ENCODE results near the gene PRKN. TPM values are rescaled to one million over a fixed set of nuclear protein-coding genes. Genes with fewer than 3 reads are reported as not detected.

The PRKN gene
- total RNA-seq, 1 experiment from 2014 or later, result 0.46 TPM

- Histone ChIP-seq H3K4me1 (ENCODE audit: control insufficient read depth, insufficient read depth, low read length) (no peaks in the 10 kb centered on the region), H3K27ac (ENCODE audit: low read length) (no peak overlapping the region), H3K36me3 (ENCODE audit: control insufficient read depth, insufficient read depth, low read length) (no peaks in the 10 kb centered on the region; the same call in 1 of the 2 replicates), H3K9me3 (ENCODE audit: control insufficient read depth, insufficient read depth, low read depth, low read length) (no peaks in the 10 kb centered on the region), H3K4me3 (ENCODE audit: low read depth in 2 of 2, low read length in 2 of 2) (no peak overlapping the region), H3K27me3 (ENCODE audit: control insufficient read depth, insufficient read depth, low read length) (no peaks in the 10 kb centered on the region)
- TF ChIP-seq SIN3A (IDR thresholded peaks at IDR 0.05; ENCODE audit: borderline replicate concordance, insufficient read depth, low read depth, low read length) (no peak), CTCF (IDR thresholded peaks at IDR 0.05) (no peak), TCF7L2 (IDR thresholded peaks at IDR 0.05; ENCODE audit: low read depth, low read length) (no peak), REST (IDR thresholded peaks at IDR 0.05; ENCODE audit: insufficient read depth in 1 of 2, low read depth in 2 of 2, low read length in 1 of 2) (no peak), POLR2AphosphoS5 (IDR thresholded peaks at IDR 0.05; ENCODE audit: low read depth, low read length) (no peak)
- no peak for ATAC-seq
- ChIA-PET POLR2A (no interaction called here), CTCF (no interaction called here)
- in situ Hi-C loops (cut with HindIII; ENCODE audit: low pct_unique_long_range_greater_than_20kb, low sequenced_read_pairs) (no loop called here), intact Hi-C loops (cut with micrococcal nuclease; ENCODE audit: unreplicated experiment) (no loop called here)
- DNase-seq (ENCODE audit: low read depth, low spot score), result no peak
- no TSS peak for BruUV-seq (replicated peaks)
These were observed 233.6 kb downstream of the PRKN start for GRCh38 chr6:162493917-162494316.

GRCh38 chr6:162491637-162492036, 235.9 kb downstream of the PRKN start:
- Histone ChIP-seq H3K4me3 (ENCODE audit: low read depth in 2 of 2, low read length in 2 of 2) (no peak overlapping the region), H3K27me3 (ENCODE audit: control insufficient read depth, insufficient read depth, low read length) (no peaks in the 10 kb centered on the region), H3K27ac (ENCODE audit: low read length) (no peak overlapping the region), H3K9me3 (ENCODE audit: control insufficient read depth, insufficient read depth, low read depth, low read length) (no peaks in the 10 kb centered on the region), H3K36me3 (ENCODE audit: control insufficient read depth, insufficient read depth, low read length) (no peaks in the 10 kb centered on the region; the same call in 1 of the 2 replicates), H3K4me1 (ENCODE audit: control insufficient read depth, insufficient read depth, low read length) (no peaks in the 10 kb centered on the region)
- DNase-seq (ENCODE audit: low read depth, low spot score) (no peak), ATAC-seq (no peak)
- CTCF ChIA-PET, result no interaction called here
- TF ChIP-seq TCF7L2 (IDR thresholded peaks at IDR 0.05; ENCODE audit: low read depth, low read length), result no peak
- no peak for TF ChIP-seq CTCF (IDR thresholded peaks at IDR 0.05)
- TF ChIP-seq SIN3A (IDR thresholded peaks at IDR 0.05; ENCODE audit: borderline replicate concordance, insufficient read depth, low read depth, low read length), result no peak
- TF ChIP-seq REST (IDR thresholded peaks at IDR 0.05; ENCODE audit: insufficient read depth in 1 of 2, low read depth in 2 of 2, low read length in 1 of 2), result no peak
- TF ChIP-seq POLR2AphosphoS5 (IDR thresholded peaks at IDR 0.05; ENCODE audit: low read depth, low read length), result no peak
- in situ Hi-C loops (cut with HindIII; ENCODE audit: low pct_unique_long_range_greater_than_20kb, low sequenced_read_pairs), result no loop called here
- intact Hi-C loops (cut with micrococcal nuclease; ENCODE audit: unreplicated experiment), result no loop called here
- no TSS peak for BruUV-seq (replicated peaks)
- POLR2A ChIA-PET, result no interaction called here
